Glomerular visceral epithelial cell (primary cell): ENCODE results near the gene SNAPIN.

Experiments used
- DNase-seq: peaks from one replicate; pipeline ENCODE4 v3.0.0-alpha.2; 2016; ENCODE audit errors: extremely low spot score

SNAPIN gene

DNA sequence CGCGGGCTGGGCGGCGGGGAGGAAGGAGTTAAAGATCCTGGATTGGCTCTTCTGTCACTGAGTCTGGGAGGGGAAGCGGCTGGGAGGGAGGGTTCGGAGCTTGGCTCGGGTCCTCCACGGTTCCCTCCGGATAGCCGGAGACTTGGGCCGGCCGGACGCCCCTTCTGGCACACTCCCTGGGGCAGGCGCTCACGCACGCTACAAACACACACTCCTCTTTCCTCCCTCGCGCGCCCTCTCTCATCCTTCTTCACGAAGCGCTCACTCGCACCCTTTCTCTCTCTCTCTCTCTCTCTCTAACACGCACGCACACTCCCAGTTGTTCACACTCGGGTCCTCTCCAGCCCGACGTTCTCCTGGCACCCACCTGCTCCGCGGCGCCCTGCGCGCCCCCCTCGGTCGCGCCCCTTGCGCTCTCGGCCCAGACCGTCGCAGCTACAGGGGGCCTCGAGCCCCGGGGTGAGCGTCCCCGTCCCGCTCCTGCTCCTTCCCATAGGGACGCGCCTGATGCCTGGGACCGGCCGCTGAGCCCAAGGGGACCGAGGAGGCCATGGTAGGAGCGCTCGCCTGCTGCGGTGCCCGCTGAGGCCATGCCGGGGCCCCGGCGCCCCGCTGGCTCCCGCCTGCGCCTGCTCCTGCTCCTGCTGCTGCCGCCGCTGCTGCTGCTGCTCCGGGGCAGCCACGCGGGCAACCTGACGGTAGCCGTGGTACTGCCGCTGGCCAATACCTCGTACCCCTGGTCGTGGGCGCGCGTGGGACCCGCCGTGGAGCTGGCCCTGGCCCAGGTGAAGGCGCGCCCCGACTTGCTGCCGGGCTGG is 20.2 kb downstream of the SNAPIN start, which contains the start of gene NPR1:
Gene NPR1, plus strand, starts transcription at position 170 of the 818 bp plus-strand sequence. Its CDS starts 421 bp downstream, at position 591.
- peak; percentile 36 for DNase-seq

DNA sequence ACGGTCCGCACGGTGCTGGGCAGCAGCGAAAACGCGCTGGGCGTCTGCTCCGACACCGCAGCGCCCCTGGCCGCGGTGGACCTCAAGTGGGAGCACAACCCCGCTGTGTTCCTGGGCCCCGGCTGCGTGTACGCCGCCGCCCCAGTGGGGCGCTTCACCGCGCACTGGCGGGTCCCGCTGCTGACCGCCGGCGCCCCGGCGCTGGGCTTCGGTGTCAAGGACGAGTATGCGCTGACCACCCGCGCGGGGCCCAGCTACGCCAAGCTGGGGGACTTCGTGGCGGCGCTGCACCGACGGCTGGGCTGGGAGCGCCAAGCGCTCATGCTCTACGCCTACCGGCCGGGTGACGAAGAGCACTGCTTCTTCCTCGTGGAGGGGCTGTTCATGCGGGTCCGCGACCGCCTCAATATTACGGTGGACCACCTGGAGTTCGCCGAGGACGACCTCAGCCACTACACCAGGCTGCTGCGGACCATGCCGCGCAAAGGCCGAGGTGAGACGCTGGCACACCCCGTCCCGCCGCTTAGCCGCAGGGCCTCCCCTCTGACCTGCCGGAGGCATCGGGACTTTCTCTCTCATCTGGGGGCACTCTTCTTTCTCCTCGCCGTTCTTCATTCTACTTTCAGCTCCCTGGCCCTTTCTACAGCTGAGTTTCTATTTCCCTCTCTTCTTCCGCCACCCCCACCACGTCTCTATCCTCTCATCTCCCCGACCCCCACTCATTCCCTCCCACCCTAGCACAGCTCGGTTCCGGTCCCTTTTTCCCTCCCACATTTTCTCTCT is 21.0 kb downstream of the SNAPIN start:
- no peak for DNase-seq

GRCh38 chr1:153680120-153680403 is 21.6 kb downstream of the SNAPIN start:
- no peak for DNase-seq

GRCh38 chr1:153682730-153683129 is 24.2 kb downstream of the SNAPIN start:
- DNase-seq: no peak

DNA sequence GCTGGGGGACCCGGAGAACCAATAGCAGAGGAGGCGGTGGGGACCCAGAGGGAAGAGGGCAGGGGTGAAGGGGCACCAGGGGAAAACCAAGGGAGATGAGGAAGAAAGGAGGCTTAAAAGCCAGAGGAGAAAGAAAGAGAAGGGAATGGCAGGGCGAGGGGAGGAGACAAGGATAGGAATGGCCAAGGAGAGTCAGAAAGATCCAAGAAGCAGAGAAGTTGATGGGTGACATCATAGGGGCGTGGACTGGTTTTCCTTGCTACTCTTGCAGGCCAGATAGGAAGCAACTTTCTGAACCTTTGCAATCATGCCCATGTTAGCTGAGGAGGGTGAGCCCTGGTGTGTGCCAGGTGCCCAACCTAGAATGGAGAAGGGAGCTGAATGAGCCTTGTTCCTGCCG is 25.4 kb downstream of the SNAPIN start:
- no peak for DNase-seq

- DNase-seq: no peak
Measured at GRCh38 chr1:153684892-153685291, 26.4 kb downstream of the SNAPIN start.

- no peak for DNase-seq
Measured at GRCh38 chr1:153685544-153686340, 27.2 kb downstream of the SNAPIN start.

- DNase-seq: no peak
Measured at GRCh38 chr1:153687346-153688125, 29.0 kb downstream of the SNAPIN start.

- no peak for DNase-seq
Measured at GRCh38 chr1:153688276-153688675, 29.8 kb downstream of the SNAPIN start.

GRCh38 chr1:153688736-153689328 is 30.3 kb downstream of the SNAPIN start:
- no peak for DNase-seq

- DNase-seq: no peak
Measured at GRCh38 chr1:153693466-153693865, 35.0 kb downstream of the SNAPIN start.

GRCh38 chr1:153696741-153697140 is 38.2 kb downstream of the SNAPIN start:
- no peak for DNase-seq

- DNase-seq: no peak
Measured at GRCh38 chr1:153697191-153698019, 38.9 kb downstream of the SNAPIN start.

DNA sequence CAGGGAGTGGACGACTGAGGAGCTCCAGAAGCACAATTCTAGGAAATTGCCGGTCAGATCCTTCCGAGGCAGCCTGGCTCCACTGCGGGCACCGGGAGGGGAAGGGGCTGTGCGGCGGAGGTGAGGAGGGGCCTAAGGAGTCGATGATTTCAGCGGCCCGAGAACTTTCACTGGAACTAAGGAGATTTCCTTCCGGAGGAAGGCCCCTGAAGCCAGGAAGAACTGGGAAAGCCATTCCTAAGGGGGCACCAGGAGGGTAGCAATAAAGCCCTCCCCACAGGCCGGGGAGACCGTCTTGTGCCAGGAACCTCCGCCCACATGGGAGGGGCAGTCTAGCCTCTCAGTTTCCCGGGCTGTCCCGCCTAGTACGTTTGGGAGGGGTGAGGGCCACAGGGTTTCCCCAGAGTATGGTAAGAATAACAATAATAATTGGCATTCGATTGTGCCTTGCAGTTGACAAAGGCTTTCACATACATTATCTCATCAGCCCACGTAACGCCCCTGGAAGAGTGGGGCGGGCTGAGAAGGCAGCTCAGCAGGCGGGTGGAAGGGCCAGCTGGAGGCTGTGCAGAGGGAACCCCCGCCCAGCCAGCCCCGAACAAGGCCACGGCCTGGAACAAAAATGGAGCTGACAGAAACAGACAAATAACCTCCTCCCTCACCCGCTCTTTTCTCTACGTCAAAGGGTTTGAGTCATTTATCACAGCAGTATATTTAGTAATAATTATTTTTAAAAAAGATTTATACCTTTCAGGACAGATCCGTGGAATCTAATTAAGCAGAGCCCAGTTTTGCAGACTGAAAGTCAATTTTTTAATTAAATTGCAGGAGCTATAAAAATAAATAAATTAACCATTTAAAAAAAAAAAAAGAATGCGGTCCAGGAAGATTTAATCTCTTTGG is 39.8 kb downstream of the SNAPIN start:
- no peak for DNase-seq

GRCh38 chr1:153698923-153699714 is 40.6 kb downstream of the SNAPIN start:
- DNase-seq: no peak

DNA sequence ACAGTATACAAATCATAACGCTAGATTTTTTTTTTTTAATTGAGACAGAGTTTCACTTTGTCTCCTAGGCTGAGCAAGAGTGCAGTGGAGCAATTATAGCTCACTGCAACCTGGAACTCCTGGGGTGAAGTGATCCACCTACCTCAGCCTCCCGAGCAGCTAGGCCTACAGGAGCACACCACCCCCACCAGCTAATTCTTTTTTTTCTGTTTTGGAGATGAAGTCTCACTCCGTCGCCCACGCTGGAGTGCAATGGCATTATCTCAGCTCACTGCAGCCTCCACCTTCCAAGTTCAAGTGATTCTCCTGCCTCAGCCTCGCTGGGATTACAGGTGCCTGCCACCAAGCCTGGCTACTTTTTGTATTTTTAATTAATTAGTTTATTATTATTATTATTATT is 41.3 kb downstream of the SNAPIN start:
- DNase-seq: no peak

DNA sequence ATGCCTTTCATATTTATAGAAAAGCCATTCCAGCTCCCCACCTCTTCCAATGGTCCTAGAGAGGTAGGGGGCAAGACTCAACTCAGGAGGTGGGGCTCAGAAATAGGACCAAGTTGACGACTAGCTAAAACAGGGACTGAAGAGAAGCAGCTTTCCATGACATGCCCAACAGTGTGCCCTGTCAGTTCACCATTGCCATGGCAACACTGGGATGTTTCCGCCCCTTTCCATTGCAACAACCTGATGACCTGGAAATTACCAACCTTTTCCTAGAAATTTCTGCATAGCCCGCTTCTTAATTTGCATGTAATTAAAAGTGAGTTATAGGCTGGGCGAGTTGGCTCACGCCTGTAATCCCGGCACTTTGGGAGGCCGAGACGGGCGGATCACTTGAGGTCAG is 47.0 kb downstream of the SNAPIN start:
- DNase-seq: no peak

DNA sequence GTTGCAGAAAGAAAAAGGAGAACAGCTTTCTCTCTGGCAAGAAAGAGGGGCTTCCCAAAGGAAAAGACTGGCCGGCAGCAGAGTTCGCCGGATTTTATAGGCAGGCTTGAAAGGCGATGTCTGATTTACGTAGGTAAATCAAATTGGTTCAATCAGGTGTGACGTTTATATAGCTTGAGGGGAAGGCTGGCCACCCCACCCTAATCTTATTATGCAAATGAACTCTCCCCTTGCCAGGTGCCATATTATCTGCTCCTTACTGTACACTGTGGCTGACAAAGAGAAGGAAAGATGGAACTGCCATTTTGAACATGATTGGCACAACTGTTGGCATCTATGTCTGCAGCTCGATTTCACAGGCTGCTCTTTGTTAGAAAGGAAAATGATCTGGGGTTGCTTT is 52.5 kb downstream of the SNAPIN start:
- DNase-seq: no peak
